ENCODE data around the gene CCNJL.

CCNJL gene

DNA sequence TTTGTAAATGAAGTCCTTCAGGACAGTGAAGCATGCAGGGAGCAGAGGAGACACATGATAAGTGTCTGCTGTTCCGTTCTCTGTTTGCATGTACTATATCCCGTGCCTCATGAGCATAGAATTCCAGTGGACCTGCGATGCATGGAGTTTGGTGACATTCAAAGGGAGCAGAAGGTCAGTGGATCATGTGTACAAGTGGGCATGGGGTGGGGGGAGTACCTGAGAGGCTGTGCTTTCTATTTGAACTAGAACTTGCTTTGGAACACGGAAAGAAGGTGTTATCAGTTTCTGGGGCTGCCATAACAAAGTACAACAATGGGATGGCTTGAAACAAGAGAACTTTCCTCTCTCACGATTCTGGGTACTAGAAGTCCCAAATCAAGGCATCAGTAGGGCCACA is 5.1 kb upstream of the CCNJL start:
- DNase-seq (ENCODE audit: low read depth, low spot score): no peak
- in situ Hi-C loops (cut with HindIII; ENCODE audit: low sequenced_read_pairs): no loop called here
- TF ChIP-seq, protein P1, sequence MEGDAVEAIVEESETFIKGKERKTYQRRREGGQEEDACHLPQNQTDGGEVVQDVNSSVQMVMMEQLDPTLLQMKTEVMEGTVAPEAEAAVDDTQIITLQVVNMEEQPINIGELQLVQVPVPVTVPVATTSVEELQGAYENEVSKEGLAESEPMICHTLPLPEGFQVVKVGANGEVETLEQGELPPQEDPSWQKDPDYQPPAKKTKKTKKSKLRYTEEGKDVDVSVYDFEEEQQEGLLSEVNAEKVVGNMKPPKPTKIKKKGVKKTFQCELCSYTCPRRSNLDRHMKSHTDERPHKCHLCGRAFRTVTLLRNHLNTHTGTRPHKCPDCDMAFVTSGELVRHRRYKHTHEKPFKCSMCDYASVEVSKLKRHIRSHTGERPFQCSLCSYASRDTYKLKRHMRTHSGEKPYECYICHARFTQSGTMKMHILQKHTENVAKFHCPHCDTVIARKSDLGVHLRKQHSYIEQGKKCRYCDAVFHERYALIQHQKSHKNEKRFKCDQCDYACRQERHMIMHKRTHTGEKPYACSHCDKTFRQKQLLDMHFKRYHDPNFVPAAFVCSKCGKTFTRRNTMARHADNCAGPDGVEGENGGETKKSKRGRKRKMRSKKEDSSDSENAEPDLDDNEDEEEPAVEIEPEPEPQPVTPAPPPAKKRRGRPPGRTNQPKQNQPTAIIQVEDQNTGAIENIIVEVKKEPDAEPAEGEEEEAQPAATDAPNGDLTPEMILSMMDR (IDR thresholded peaks at IDR 0.05; ENCODE audit: low read depth, low read length): no peak
- H3K4me3 ChIP-seq (ENCODE audit: low read depth, low read length): no peak overlapping the region

DNA sequence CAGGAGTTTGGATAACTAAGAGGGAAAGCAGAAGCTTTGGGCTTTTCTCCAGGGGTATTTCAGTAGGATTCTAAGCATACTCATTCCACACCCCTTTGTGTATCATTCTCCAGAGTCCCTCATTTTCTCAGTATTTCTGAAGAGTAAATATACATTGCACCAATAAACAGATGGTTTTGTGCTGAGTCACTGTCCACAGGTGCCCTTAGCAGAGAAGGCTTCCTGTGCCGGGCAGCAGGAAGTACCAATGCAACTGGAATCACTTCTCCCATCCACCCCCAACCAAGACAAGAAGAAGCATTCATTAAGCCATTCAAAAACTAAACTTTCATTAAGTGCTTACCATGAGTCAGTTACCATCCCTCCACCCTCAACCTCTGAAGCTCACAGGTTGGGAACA is 3.6 kb upstream of the CCNJL start:
- H3K4me3 ChIP-seq (ENCODE audit: low read depth, low read length): no peak overlapping the region
- DNase-seq (ENCODE audit: low read depth, low spot score): peak; percentile 41
- in situ Hi-C loops (cut with HindIII; ENCODE audit: low sequenced_read_pairs): no loop called here
- TF ChIP-seq, protein P1 (IDR thresholded peaks at IDR 0.05; ENCODE audit: low read depth, low read length): no peak

DNA sequence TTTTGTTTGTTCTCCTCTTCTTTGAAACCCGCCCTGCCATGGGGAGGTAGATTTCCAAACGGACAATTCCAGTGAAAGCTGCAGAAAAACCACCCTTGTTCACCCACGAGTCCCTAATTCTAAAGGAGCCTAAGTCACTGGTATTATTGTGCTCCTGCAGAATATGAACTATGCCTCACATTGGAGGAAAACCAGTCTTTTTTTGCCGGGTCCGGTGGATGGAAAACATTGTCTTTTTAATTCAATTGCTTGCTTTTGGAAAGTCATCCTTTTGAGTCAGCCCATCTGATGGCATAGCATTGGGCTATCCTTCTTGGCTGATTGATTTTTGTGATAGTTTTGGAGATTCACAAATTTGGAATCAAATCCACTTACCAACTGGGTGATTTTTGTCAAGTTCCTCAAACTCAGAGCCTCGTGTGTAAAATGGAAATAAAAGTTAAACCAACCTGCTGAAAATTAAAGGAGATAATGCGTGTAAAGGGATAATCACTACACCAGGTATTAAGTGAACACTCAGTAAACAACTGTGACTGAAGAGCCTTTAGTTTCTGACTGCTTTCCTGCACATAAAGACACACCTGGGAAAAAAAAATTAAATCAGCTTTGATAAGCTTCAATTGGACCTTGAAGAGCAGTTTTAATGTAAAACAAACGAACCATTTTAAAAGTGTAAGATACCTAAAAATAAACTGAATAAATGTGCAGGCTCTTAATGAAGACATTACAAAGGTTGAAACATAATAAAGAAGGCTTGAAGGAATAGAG is 780 bp upstream of the CCNJL start:
- DNase-seq (ENCODE audit: low read depth, low spot score): peak; percentile 17
- in situ Hi-C loops (cut with HindIII; ENCODE audit: low sequenced_read_pairs): no loop called here
- TF ChIP-seq, protein P1 (IDR thresholded peaks at IDR 0.05; ENCODE audit: low read depth, low read length): no peak
- H3K4me3 ChIP-seq (ENCODE audit: low read depth, low read length): peak overlapping the region; percentile 73

DNA sequence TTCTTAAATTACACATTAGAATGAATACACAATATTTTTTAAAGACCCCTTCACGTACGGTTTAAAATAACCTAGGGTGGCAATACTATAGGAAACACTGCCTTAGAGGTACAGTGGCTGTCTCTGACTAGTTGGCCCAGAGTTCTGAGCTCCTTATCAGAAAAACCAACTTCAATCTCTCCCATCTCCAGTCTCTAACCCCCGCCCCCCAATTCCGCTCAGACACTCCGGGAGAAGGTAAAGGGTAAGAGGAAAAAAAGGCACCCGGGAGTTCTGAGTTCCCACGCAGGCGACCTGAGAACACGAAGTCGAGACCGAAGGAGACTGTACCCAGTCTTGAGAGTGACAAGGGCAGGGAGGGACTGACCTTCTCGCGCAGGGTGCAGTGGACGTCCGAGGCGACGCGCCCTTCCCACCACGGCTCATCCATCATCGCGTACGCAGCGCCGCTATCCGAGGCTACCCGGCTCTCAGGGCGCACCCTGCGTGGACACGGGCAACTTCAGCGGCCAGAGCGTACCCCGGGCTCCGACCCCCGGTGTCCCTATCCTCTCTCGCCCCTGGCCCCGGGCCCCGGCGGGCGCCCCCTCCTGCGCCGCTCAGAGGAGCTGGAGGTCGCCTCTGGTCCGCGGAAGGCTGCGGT is 752 bp downstream of the CCNJL start:
- in situ Hi-C loops (cut with HindIII; ENCODE audit: low sequenced_read_pairs): no loop called here
- peak; percentile 10 for DNase-seq (ENCODE audit: low read depth, low spot score)
- TF ChIP-seq, protein P1 (IDR thresholded peaks at IDR 0.05; ENCODE audit: low read depth, low read length): no peak
- peak overlapping the region; percentile 73 for H3K4me3 ChIP-seq (ENCODE audit: low read depth, low read length)

DNA sequence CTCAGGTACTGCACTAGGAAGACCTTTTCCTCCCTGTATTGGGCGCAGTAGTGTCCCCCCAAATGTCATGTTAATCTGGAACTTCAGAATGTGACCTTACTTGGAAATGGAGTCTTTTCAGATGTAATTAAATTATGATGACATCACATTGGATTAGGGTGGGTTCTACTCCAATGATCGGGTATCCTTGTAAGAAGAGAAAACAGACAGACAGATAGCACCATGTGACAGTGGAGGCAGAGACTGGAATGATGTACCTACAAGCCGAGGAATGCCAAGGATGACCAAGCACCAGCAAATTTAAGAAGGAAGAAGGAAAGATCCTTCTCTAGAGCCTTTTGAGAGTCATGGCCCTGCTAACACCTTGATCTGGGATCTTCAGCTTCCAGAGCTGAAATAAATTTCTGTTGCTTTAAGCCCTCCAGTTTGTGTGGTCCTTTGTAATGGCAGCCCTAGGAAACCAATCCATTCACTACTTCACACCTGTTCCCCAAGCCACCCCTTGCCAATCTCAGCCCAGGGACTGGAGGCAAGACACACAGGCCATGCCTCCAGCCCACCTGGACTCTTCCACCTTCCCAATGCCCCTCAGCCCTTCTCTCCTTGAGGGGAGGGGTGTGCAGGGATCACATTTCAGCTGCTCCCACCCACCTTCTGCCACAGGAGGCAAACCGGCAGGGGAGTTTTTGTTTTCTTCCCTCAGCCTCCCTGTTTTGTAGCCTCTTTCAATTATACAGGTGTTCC is 1.6 kb downstream of the CCNJL start:
- TF ChIP-seq, protein P1 (IDR thresholded peaks at IDR 0.05; ENCODE audit: low read depth, low read length): no peak
- no peak overlapping the region for H3K4me3 ChIP-seq (ENCODE audit: low read depth, low read length)
- no peak for DNase-seq (ENCODE audit: low read depth, low spot score)
- in situ Hi-C loops (cut with HindIII; ENCODE audit: low sequenced_read_pairs): no loop called here

DNA sequence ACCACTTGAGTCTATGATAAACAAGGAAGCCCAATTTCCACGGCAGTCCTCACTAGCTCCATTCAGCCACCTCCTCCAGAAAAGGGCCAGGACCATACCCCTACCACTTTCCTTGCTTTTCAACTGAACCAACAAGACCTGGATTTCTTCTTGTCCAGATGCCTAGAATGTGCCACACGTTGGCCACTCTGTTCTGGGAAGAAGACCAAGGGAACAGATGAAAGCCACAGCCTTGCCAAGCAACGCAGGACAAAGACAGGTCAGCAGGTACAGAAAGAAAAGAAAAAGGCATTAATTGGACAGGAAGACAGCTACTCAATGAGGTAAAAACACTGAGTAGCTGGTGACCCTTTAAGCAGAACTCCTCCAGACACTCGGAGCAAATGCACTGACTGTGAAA is 2.2 kb downstream of the CCNJL start:
- DNase-seq (ENCODE audit: low read depth, low spot score): no peak
- TF ChIP-seq, protein P1 (IDR thresholded peaks at IDR 0.05; ENCODE audit: low read depth, low read length): no peak
- in situ Hi-C loops (cut with HindIII; ENCODE audit: low sequenced_read_pairs): no loop called here
- no peak overlapping the region for H3K4me3 ChIP-seq (ENCODE audit: low read depth, low read length)

All from astrocyte of the spinal cord (primary cell).